Pulmonary artery endothelial cell (primary cell): ENCODE measurements around the gene TXNL4A. TPM values are rescaled to one million over a fixed set of nuclear protein-coding genes. Genes with fewer than 3 reads are reported as not detected.
"Not testable (repeated sequence)": the region's sequence is repeated elsewhere in the genome, so short reads cannot be mapped to it uniquely, and the experiment has no call there.

ENCODE experiments used
- DNase-seq: peaks from one replicate; pipeline ENCODE4 v3.0.0-alpha.2; 2011; ENCODE audit warnings: low read depth, low spot score
- total RNA-seq: library from RNA; depleted of rRNA; stranded (reverse); fragments of >200 nt; gene quantifications from 2 replicates; pipeline ENCODE4 v1.2.3, GENCODE V29; 2014

Gene TXNL4A
- total RNA-seq, 1 donor from 2014 or later: 86.4 TPM

DNA sequence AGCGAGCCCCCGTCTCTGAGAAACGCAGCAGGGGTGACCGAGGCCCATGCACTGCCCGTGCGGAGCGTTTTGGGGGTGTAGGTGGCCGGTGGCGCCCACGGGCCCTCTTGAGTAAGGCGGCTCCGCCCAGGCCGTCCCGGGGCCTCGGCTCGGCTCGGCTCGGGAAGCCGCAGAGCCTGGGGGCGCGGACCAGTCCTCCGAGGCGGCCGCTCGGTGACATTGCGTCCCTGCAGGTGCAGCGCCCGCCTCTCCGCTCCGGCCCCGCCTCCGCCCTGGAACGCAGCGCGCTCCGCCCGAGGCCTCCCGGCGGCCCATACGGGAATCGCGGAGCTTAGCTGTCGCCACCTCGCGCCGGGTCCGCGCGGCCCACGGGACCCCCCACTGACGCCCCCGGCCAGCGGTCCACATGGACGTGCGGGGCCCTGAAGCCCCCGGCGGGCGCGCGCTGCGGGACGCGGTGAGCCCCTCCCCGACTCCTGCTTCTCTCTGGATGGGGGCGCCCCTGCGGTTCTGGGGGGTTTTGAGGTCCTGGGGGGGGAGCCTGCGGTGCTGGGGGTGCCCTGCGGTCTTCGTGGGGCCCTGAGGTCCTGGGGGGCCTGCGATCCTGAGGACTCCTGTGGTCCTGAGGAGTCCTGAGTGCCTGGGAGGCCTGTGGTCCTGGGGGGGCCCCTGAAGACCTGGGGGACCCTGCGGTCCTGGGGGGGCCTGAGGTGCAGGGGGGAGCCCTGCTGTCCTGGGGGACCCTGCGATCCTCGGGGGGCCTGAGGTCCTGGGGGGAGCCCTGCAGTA lies 23.8 kb downstream of the TXNL4A start, which contains the start of gene HSBP1L1:
Gene HSBP1L1, plus strand, starts transcription at position 314 of the 789 bp plus-strand sequence. Its CDS starts 93 bp downstream, at position 407.
- no peak for DNase-seq

DNA sequence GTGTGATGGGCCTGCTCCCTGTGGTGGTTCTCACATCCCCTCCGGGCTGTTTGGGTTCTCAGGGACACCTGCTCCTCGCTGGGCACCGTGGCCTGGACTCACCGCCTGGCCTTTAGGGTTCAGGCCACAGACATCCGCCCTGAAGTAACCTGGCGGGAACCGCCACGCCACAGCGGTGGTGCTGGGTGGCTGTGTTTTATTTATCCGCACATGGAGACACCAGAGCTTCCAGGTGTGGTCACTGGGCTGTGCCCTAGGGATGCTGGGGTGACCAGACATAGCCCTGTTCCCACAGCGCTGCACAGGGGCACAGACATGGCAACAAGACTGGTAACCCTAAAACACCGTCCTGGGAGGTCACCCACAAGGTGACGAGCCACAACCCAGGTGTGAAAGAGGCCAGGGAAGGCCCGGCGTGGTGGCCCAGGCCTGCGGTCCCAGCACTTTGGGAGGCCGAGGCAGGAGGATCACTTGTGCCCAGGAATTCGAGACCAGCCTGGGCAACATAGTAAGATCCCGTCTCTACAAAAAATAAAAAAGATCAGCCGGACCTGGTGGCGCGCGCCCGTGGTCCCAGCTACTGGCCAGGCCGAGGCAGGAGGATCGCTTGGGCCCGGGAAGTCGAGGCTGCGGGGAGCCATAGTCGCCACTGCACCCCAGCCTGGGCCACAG lies 24.6 kb downstream of the TXNL4A start:
- DNase-seq: no peak

DNA sequence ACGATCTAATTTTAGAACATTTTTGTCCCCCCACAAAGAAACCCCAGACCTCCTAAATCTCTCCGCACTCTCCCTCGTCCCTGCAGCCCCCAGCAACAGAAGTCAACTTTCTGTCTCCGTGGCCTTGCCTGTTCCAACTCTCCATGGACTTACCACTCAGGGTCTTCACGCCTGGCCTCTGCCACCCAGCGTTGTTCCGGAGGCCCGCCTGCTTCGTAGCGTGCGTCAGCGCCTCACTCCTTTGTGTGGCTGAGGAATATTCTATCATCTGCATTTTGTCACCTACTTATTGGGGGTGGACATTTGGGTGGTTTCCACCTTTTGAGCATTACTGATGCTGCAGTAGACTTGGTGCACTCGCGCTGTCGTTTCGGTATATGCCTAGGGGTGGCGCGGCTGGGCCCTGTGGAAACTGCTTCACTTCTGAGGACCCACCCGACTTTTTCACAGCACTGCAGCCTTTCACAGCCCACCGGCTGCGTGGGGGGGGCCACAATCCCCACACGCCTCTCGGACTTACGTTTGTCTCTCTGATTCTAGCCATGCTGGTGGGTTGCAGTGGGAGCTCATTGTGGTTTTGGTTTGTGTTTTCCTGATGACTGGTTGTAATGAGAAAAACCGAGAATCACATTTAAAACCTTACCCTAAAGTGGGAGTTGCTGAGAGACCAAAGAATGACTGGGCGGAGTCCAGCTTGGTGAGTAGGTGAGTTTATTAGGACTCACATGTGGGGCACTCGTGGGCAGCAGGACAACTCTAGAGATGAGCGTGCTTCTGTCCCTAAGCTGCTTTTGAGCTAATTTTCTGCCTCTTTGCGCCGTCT lies 25.3 kb downstream of the TXNL4A start:
- no peak for DNase-seq

DNA sequence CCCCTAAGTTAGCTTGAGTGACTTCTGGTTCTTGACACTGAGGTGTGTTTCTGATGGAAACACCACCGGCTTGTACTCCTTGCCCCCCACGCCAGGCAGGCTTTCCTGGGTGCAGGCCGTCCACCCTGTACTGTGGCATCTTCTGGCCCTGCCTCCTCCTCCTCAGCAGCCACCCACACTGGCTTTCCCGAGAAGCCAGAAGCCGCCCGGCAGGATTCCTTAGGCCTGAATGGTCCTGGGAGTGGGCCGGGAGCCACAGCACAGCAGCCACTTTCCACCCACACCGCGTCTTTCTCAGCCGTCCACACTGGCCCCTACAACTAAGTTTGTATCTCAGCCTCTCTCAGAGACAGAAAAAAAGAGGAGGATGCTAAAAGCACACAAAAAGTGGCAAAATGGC lies 26.1 kb downstream of the TXNL4A start:
- DNase-seq: no peak

- no peak for DNase-seq
Observed at GRCh38 chr18:79961527-79962291, 26.7 kb downstream of the TXNL4A start.

DNA sequence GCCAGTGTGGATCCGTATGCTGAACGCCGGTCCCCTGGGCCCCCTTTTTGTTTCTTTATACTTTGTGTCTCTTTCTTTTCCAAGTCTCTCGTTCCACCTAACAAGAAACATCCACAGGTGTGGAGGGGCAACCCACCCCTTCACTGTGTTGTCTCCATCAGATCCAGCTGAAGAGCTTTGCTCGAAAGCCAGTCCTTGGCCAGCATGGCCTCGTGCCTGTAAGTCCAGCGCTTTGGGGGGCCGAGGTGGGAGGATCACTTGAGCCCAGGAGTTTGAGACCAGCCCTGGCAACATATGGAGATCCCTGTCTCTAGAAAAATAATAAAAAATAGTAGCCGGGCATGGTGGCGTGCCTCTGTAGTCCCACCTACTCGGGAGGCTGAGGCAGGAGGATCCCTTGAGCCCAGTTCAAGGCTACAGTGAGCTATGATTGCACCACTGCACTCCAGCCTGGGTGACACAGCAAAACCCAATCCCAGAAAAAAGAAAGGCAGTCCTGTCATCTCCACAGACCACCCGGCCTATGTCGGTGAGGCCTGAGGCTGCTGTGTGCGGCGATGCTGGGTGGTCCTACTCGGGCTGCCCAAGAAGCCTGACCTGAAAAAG lies 27.3 kb downstream of the TXNL4A start:
- no peak for DNase-seq

- DNase-seq: not testable (repeated sequence)
Observed at GRCh38 chr18:79960161-79960801, 28.1 kb downstream of the TXNL4A start.

DNA sequence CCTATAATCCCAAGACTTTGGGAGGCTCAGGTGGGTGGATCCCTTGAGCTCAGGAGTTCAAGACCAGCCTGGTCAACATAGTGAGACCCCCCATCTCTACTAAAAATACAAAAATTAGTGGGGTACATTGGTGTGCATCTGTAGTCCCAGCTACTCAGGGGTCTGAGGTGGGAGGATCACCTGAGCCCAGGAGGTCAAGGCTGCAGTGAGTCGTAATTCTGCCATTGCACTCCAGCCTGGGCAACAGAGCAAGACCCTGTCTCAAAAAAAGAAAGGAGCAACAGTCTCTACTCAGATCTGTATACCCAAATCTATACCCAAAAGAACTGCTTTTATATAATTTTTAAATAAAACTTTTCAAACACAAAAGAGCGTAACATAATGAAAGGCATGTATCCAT lies 29.4 kb downstream of the TXNL4A start:
- DNase-seq: no peak

GRCh38 chr18:79956276-79956675 lies 32.1 kb downstream of the TXNL4A start:
- no peak for DNase-seq

- DNase-seq: no peak
Observed at GRCh38 chr18:79955302-79956075, 32.9 kb downstream of the TXNL4A start.

DNA sequence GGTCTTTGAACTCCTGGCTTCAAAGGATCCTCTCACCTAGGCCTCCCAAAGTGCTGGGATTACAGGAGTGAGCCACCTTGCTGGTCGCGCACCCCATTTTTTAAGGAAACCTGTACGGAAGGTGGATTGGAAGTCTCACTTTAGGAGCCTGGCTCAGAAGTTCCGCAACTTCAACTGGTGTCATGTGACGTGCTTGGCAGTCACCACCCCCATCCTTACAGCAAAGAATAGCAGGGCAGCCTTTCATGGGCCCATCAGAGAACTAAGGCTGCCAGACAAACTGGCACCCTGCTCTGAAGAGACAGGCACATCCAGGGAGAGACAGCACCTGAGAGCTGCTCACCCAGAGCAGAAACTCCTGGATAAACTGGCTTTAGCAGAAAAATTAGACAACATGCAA lies 33.6 kb downstream of the TXNL4A start:
- DNase-seq: no peak

DNA sequence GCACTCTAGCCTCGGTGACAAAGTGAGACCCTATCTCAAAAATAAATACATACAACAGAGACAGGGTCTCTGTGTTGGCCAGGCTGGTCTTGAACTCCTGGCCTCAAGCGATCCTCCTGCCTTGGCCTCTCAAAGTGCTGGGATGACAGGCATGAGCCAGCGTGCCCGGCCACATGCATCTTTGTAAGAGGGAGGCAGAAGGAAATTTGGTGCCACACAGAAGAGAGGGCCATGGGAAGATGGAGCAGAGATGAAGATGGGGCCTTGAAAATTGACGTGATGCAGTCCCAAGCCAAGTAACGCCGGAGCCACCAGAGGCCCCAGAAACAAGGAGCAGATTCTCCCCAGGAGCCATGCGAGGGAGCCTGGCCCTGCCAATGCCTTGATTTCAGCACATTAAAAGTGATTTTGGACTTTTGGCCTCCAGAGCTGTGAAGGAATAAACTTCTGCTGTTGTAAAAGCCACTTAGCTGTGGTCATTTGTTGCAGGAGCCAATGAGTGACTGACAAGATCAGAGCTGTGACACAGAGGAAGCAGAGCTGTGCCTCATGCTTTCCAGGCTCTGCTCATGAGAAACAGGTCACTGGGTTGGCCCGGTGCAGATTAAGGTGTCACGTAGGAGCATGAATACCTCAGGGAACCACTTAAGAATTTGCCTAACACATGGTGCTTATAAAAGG lies 34.3 kb downstream of the TXNL4A start:
- DNase-seq: no peak

DNA sequence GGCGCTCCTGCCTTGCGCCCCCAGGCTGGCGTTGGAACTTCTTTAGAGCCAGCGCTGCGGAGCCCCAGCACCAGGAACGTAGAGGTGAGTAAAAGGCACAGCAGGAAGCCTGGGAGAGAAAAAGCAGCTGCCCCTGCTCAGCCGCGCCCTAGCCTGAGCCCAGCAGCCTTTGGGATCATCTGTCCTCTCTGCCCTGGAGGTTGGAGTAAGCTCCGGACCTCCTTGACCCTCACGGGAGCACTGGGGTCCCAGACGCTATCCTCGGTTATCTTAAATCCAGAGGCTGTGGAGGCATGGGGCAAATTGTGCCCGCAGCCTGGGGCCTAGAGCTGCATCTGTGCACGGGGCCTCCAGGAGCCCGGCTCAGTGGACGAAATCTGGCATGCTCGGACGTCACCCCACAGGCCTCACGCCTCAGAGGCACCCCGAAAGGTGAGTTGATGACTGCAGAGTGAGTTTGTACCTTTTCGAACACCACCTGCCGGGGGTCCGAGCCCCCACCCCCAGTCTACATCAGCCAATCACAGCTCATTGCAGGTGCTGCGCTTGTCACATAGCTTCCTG lies 35.3 kb downstream of the TXNL4A start:
- no peak for DNase-seq

DNA sequence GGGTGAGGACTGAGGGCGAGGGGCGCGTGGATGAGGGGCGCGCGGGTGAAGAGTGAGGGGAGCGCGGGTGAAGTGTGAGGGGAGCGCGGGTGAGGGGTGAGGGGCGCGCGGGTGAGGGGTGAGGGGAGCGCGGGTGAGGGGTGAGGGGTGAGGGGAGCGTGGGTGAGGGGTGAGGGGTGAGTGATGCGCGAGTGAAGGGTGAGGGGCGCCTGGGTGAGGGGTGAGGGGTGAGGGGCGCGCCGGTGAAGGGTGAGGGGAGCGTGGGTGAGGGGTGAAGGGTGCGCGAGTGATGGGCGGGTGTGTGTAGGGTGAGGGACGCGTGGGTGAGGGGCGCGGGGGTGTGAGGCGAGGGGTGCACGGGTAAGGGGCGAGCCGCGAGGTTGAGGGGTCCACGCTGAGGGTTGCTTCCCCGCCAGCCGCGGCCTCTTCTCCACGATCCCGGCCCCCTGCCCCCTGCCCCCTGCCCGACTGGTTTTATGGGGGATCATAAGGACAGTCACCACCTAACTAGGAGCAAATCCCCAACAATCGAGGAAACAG lies 35.8 kb downstream of the TXNL4A start:
- DNase-seq: no peak

DNA sequence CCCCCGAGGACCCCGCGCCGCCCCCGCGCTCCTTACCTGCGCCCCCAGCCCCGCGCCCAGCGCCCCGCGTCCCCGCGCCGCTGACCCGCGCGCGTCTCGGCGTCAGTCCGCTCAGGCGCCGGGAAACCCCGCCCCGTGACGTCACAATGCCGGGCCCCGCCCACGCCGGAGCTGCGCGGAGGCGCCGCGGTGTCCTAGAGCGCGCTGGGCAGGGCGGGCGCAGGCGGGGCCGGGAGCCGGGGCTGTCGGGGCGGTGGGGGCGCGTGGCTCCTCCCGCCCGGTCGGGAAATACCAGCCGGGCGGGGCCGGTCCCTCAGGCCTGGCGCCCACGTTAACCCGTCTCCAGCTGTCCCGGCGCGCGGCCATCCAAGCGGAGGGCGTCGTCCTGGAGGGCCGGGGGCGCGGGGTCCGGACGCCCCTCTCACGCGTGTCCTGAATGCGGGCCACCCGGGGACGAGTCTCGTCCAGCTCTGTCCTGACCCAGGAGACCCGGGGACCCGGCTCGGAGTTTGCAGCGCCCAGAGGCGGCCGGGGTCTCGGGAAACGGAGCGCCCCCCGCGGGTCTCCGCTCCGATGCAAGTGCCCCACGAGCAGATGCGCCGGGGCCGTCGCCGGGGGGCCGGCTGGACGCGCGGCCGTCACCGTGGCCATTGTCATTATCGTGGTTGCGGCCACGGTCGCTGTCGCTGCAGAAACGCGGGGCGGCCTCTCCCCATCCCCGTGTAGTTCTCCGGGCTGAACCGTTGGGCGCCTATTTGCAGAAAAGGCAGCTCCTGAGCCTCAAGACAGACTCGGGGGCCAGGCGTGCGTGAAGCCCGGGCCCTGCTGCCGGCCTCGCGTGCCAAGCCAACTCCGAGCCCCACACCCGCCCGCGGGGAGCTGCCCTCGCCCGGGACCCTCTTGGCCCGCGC lies 36.6 kb downstream of the TXNL4A start, which contains the start of gene SLC66A2:
Gene SLC66A2, minus strand, starts transcription at position 109 of the 911 bp plus-strand sequence. CDS start 727 bp downstream, outside the sequence.
- DNase-seq: peak; percentile 32

- DNase-seq: no peak
Observed at GRCh38 chr18:79950515-79951341, 37.6 kb downstream of the TXNL4A start.
